ENCODE measurements around the gene IER5. TPM values are rescaled to one million over a fixed set of nuclear protein-coding genes. Genes with fewer than 3 reads are reported as not detected.

IER5 gene
- total and polyA plus RNA-seq, 2 donors from 2014 or later: 3.9 to 11.0 TPM

DNA sequence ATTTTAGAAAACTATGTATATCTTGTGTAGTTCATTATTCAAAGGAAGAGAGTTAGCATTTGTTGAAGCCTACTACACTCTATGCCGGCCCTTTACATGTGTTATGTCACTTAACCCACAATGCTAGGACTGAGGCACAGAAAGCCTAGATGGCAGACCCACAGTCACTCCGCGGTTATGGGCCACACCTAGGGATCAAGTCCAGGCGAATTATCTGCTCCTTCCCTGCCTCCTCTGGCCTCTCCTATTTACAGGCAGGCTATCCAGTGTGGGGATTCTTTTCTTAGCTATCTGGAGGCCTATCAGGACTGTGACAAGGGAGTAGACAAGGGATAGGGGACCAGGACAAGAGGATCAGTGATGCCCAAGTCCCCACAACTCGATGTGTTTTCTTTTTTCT lies 33.0 kb downstream of the IER5 start:
- no peaks in the 10 kb centered on the region for H3K4me1 ChIP-seq (ENCODE audit: control insufficient read depth in 2 of 3, insufficient read depth in 2 of 3, low read depth in 1 of 3, low read length in 3 of 3)
- intact Hi-C loops (cut with DNase I): no loop called here
- no peaks in the 10 kb centered on the region for H3K9me3 ChIP-seq (ENCODE audit: control insufficient read depth in 2 of 3, insufficient read depth in 1 of 3, low read length in 3 of 3)
- H3K4me3 ChIP-seq (ENCODE audit: low read length in 3 of 3): no peak overlapping the region
- no peak for DNase-seq
- no peak overlapping the region for H3K9ac ChIP-seq (ENCODE audit: low read length in 3 of 3)
- no peak for FAIRE-seq
- TF ChIP-seq, protein P1, sequence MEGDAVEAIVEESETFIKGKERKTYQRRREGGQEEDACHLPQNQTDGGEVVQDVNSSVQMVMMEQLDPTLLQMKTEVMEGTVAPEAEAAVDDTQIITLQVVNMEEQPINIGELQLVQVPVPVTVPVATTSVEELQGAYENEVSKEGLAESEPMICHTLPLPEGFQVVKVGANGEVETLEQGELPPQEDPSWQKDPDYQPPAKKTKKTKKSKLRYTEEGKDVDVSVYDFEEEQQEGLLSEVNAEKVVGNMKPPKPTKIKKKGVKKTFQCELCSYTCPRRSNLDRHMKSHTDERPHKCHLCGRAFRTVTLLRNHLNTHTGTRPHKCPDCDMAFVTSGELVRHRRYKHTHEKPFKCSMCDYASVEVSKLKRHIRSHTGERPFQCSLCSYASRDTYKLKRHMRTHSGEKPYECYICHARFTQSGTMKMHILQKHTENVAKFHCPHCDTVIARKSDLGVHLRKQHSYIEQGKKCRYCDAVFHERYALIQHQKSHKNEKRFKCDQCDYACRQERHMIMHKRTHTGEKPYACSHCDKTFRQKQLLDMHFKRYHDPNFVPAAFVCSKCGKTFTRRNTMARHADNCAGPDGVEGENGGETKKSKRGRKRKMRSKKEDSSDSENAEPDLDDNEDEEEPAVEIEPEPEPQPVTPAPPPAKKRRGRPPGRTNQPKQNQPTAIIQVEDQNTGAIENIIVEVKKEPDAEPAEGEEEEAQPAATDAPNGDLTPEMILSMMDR (IDR thresholded peaks at IDR 0.05; ENCODE audit: borderline replicate concordance, extremely low read depth, insufficient read depth): no peak
- no peak overlapping the region for H3K27ac ChIP-seq (ENCODE audit: low read depth in 2 of 2, low read length in 2 of 2)
- no peaks in the 10 kb centered on the region for H3K27me3 ChIP-seq (ENCODE audit: control insufficient read depth, insufficient read depth, low read length)
- no peaks in the 10 kb centered on the region for H3K36me3 ChIP-seq (ENCODE audit: control insufficient read depth in 2 of 3, insufficient read depth in 3 of 3, low read length in 3 of 3)

DNA sequence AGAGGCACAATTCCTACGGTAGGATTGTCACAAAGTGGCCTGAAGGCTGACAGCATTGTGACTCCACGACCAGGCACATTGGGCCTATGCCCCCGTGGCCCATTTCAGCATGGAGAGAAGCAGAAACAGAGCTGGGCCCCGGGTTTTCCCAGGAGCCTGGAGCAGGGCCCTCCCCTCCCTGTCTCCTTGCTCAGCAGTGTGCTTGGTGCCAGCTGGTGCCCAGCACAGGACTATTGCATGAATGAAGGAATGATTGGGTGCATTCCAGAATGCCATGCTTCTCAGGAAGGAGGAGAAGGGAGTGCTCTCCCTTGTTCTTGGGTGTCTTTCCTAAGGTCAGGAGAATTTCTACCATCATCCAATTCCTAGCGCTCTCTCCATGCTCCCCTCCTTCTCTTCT lies 33.7 kb downstream of the IER5 start:
- Histone ChIP-seq H3K27me3 (ENCODE audit: control insufficient read depth, insufficient read depth, low read length) (no peaks in the 10 kb centered on the region), H3K4me3 (ENCODE audit: low read length in 3 of 3) (no peak overlapping the region), H3K36me3 (ENCODE audit: control insufficient read depth in 2 of 3, insufficient read depth in 3 of 3, low read length in 3 of 3) (no peaks in the 10 kb centered on the region), H3K9ac (ENCODE audit: low read length in 3 of 3) (no peak overlapping the region), H3K9me3 (ENCODE audit: control insufficient read depth in 2 of 3, insufficient read depth in 1 of 3, low read length in 3 of 3) (no peaks in the 10 kb centered on the region), H3K27ac (ENCODE audit: low read depth in 2 of 2, low read length in 2 of 2) (no peak overlapping the region), H3K4me1 (ENCODE audit: control insufficient read depth in 2 of 3, insufficient read depth in 2 of 3, low read depth in 1 of 3, low read length in 3 of 3) (peaks cover 0 to 3% (median 0%) of the 10 kb centered on the region in 3 donors)
- FAIRE-seq (no peak), DNase-seq (no peak)
- TF ChIP-seq, protein P1 (IDR thresholded peaks at IDR 0.05; ENCODE audit: borderline replicate concordance, extremely low read depth, insufficient read depth): no peak
- intact Hi-C loops (cut with DNase I): no loop called here

DNA sequence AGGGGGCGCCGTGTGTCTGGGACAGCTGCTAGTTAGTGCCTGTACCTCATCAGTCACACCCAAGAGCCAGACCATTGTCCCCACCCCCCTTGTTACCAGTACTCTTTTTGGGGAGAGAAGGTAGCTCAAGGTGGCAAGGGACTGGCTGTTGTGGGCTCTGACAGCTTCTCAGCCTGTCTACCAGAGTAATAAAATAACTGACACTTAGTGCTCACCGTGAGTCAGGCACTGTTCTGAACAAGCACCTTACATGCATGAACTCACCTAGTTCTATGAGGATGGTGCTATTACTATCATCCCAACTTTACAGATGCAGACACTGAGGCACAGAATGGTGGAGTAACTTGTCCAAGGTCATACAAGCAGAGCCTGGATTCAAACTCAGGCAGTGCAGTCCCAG lies 34.7 kb downstream of the IER5 start:
- Histone ChIP-seq H3K9me3 (ENCODE audit: control insufficient read depth in 2 of 3, insufficient read depth in 1 of 3, low read length in 3 of 3) (no peaks in the 10 kb centered on the region), H3K9ac (ENCODE audit: low read length in 3 of 3) (no peak overlapping the region), H3K27ac (ENCODE audit: low read depth in 2 of 2, low read length in 2 of 2) (no peak overlapping the region), H3K4me1 (ENCODE audit: control insufficient read depth in 2 of 3, insufficient read depth in 2 of 3, low read depth in 1 of 3, low read length in 3 of 3) (peaks cover 0 to 3% (median 0%) of the 10 kb centered on the region in 3 donors), H3K4me3 (ENCODE audit: low read length in 3 of 3) (no peak overlapping the region), H3K27me3 (ENCODE audit: control insufficient read depth, insufficient read depth, low read length) (no peaks in the 10 kb centered on the region), H3K36me3 (ENCODE audit: control insufficient read depth in 2 of 3, insufficient read depth in 3 of 3, low read length in 3 of 3) (no peaks in the 10 kb centered on the region)
- no peak for DNase-seq
- TF ChIP-seq, protein P1 (IDR thresholded peaks at IDR 0.05; ENCODE audit: borderline replicate concordance, extremely low read depth, insufficient read depth): no peak
- no peak for FAIRE-seq
- intact Hi-C loops (cut with DNase I): no loop called here

DNA sequence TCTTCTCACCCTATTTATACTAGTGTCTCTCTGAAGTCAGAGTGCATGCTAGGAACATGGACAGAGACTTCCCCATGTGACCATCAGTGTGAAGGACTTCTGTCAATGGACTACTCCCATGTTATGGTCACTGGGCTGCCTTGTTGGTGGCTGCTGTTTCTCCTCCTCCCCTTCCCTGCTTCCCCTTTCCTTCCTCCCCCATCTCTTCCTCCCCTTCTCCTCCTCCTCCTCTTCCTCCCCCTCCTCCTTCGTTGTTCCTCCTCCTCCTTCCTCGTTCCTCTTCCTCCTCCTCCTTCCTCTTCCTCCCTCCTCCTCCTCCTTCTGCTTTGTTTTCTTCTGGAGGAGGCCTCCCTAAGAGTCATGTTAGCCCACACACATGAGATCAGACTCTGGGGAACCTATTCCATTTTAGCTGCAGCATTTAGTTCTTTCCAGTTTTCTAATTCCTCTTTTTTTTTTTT lies 35.8 kb downstream of the IER5 start:
- Histone ChIP-seq H3K36me3 (ENCODE audit: control insufficient read depth in 2 of 3, insufficient read depth in 3 of 3, low read length in 3 of 3) (no peaks in the 10 kb centered on the region), H3K4me1 (ENCODE audit: control insufficient read depth in 2 of 3, insufficient read depth in 2 of 3, low read depth in 1 of 3, low read length in 3 of 3) (peaks cover 0 to 10% (median 2%) of the 10 kb centered on the region in 3 donors), H3K9ac (ENCODE audit: low read length in 3 of 3) (no peak overlapping the region), H3K9me3 (ENCODE audit: control insufficient read depth in 2 of 3, insufficient read depth in 1 of 3, low read length in 3 of 3) (no peaks in the 10 kb centered on the region), H3K27ac (ENCODE audit: low read depth in 2 of 2, low read length in 2 of 2) (no peak overlapping the region), H3K27me3 (ENCODE audit: control insufficient read depth, insufficient read depth, low read length) (no peaks in the 10 kb centered on the region), H3K4me3 (ENCODE audit: low read length in 3 of 3) (no peak overlapping the region)
- FAIRE-seq (no peak), DNase-seq (no peak)
- intact Hi-C loops (cut with DNase I): no loop called here
- TF ChIP-seq, protein P1 (IDR thresholded peaks at IDR 0.05; ENCODE audit: borderline replicate concordance, extremely low read depth, insufficient read depth): no peak

All from kidney (tissue), 14 donors.